ENCODE results near the gene ZNRF3.

DNA sequence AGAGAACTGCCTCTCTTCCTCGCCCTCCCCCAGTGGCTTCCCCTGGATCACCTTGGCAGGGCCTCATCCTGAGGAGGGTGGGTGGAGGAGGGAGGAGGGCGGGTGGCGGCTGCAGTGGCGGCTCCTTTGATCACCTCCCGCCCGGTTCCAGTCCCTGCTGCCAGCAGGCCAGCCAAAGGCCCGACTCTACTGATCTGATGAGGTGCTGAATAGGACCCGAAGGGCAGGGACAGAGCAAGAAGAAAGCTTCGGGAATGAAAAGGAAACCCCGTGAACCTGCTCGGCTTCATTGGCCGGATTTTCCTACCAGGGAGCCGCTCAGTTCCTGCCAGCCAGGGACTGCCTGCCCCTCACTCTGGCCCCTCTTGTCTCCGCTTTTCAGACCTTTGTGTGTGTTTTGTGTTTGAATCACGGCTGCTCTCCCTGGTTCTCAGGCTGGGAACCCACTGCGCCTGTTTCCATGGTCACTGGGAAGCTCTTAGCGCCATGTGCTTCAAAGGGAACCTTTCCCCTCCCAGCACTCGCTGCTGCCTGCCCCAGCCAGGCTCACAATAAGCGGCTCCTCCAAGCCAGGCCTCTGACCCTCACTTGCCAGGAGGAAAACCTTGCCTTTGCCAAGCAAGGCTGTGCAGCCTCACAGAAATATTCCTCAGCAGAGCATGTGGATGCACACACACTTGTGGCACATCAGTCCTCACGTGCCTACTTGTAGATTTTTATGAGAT is 121.4 kb downstream of the ZNRF3 start:
- no peak for TF ChIP-seq EZH2phosphoT487 (IDR thresholded peaks at IDR 0.05; ENCODE audit: low read depth)
- TF ChIP-seq, protein P1, sequence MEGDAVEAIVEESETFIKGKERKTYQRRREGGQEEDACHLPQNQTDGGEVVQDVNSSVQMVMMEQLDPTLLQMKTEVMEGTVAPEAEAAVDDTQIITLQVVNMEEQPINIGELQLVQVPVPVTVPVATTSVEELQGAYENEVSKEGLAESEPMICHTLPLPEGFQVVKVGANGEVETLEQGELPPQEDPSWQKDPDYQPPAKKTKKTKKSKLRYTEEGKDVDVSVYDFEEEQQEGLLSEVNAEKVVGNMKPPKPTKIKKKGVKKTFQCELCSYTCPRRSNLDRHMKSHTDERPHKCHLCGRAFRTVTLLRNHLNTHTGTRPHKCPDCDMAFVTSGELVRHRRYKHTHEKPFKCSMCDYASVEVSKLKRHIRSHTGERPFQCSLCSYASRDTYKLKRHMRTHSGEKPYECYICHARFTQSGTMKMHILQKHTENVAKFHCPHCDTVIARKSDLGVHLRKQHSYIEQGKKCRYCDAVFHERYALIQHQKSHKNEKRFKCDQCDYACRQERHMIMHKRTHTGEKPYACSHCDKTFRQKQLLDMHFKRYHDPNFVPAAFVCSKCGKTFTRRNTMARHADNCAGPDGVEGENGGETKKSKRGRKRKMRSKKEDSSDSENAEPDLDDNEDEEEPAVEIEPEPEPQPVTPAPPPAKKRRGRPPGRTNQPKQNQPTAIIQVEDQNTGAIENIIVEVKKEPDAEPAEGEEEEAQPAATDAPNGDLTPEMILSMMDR (IDR thresholded peaks at IDR 0.05; ENCODE audit: low read depth, low read length) = no peak
